Activated CD8-positive, alpha-beta T cell treated with anti-CD3 and anti-CD28 coated beads for 36 hours (primary cell): ENCODE results near the gene MKS1. TPM values are rescaled to one million over a fixed set of nuclear protein-coding genes. Genes with fewer than 3 reads are reported as not detected.

Source experiments
- ATAC-seq: fragments of 200-7000 bp; cut with Tn5 transposase; one replicate; pipeline ENCODE4 v1.10.0; 2021; ENCODE audit warnings: mild to moderate bottlenecking, moderate library complexity
- CTCF ChIA-PET: fragments of 350-600 bp; sonication (Branson Sonifier 250); formaldehyde crosslinking; loops from one replicate; lab custom pipeline; 2021; ENCODE audit warnings: antibody characterized with exemption; lab: Charles Lee
- POLR2A ChIA-PET: fragments of 350-600 bp; sonication (Branson Sonifier 250); formaldehyde crosslinking; loops from one replicate; lab custom pipeline; 2021; ENCODE audit warnings: antibody characterized with exemption; lab: Charles Lee
- DNase-seq: peaks from one replicate; pipeline ENCODE4 v3.0.0-alpha.2; 2020
- H3K27ac Mint-ChIP-seq: one replicate; pipeline ENCODE4 v1.8.0; 2021; ENCODE audit warnings: mild to moderate bottlenecking, mixed read lengths
- H3K27me3 Mint-ChIP-seq: one replicate; pipeline ENCODE4 v1.8.0; 2021; ENCODE audit warnings: mixed read lengths
- H3K36me3 Mint-ChIP-seq: one replicate; pipeline ENCODE4 v1.8.0; 2021; ENCODE audit warnings: low read depth, mixed read lengths
- H3K4me1 Mint-ChIP-seq: one replicate; pipeline ENCODE4 v1.8.0; 2021; ENCODE audit warnings: low read depth, mixed read lengths
- H3K4me3 Mint-ChIP-seq: one replicate; pipeline ENCODE4 v1.8.0; 2021; ENCODE audit warnings: mild to moderate bottlenecking, moderate library complexity, mixed read lengths
- H3K9me3 Mint-ChIP-seq: one replicate; pipeline ENCODE4 v1.8.0; 2021; ENCODE audit warnings: mixed read lengths
- CTCF ChIP-seq: fragments of 200-600 bp; IDR thresholded peaks from one replicate; pipeline ENCODE4 v1.8.0; 2022; ENCODE audit warnings: antibody characterized with exemption, mild to moderate bottlenecking
- intact Hi-C: fragments of 100-400 bp; cut with micrococcal nuclease; formaldehyde crosslinking; loops from one replicate; pipeline ENCODE4 v1.10.0; 2022
- total RNA-seq, 2 experiments: library from RNA; stranded (reverse); gene quantifications; one replicate each; pipeline ENCODE4 v1.2.3, GENCODE V29; 2021

MKS1 gene
- total RNA-seq, 2 experiments from 2014 or later = 20.7 to 24.8 TPM

DNA sequence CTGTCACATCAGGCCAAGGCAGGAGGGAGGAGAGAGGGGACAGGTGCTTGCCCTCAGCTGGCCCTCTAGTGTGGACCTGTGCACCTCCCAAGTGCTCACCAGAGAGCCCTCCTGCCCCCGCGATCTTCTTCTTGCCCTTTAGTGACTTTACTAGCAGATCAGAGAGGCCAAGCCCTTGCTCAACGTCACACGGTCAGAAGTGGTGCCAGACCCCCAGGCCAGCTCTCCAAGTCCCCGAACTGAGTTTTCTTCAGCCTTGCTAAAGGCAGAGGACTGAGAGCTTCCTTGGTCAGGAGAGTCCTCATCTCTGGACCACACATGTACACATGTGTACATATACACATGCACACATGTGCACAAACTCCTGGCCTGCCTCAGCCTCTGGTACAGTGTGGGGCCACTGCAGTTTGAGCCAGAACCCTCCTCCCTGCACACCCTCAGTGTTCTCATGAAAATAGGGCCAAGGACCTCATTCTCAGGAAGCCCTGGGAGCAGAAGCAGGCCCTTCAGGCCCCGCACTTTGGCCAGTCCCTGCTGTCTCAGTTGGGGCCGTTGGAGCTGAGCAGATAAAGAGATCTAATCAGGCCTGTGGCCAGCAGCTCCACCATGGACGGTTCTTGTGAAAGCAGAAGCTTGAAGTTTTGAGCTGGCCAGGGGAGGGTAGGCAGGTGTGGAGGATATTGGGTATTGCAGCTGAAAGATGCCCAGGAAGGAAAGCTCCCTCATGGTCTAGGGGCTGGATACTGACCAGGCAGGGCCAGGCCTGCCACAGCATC is 33.9 kb downstream of the MKS1 start:
- no peak for TF ChIP-seq CTCF
- ATAC-seq (no peak), DNase-seq (no peak)
- intact Hi-C loops = no loop called here
- ChIA-PET POLR2A (no interaction called here), CTCF (interaction anchor here (1.1 to 1.3 kb wide), 2 partner anchors 13 to 14 kb away, joined by 4 to 6 read pairs; no protein-coding TSS in a partner anchor)
- no peaks in the 10 kb centered on the region for H3K4me1 Mint-ChIP-seq
- H3K27me3 Mint-ChIP-seq = peaks cover 6% of the 10 kb centered on the region
- no peaks in the 10 kb centered on the region for H3K9me3 Mint-ChIP-seq
- no peaks in the 10 kb centered on the region for H3K36me3 Mint-ChIP-seq
- no peak overlapping the region for H3K4me3 Mint-ChIP-seq
- H3K27ac Mint-ChIP-seq = no peak overlapping the region

GRCh38 chr17:58184308-58184985 is 34.6 kb downstream of the MKS1 start:
- ATAC-seq (no peak), DNase-seq (no peak)
- no peaks in the 10 kb centered on the region for H3K36me3 Mint-ChIP-seq
- H3K9me3 Mint-ChIP-seq = no peaks in the 10 kb centered on the region
- H3K4me1 Mint-ChIP-seq = no peaks in the 10 kb centered on the region
- ChIA-PET POLR2A (no interaction called here), CTCF (interaction anchor here (1.1 kb wide), 1 partner anchor 14 kb away, joined by 4 read pairs; no protein-coding TSS in a partner anchor)
- intact Hi-C loops = no loop called here
- H3K4me3 Mint-ChIP-seq = no peak overlapping the region
- no peaks in the 10 kb centered on the region for H3K27me3 Mint-ChIP-seq
- TF ChIP-seq CTCF = no peak
- H3K27ac Mint-ChIP-seq = no peak overlapping the region

GRCh38 chr17:58183514-58183913 is 35.5 kb downstream of the MKS1 start:
- H3K9me3 Mint-ChIP-seq = no peaks in the 10 kb centered on the region
- H3K27ac Mint-ChIP-seq = no peak overlapping the region
- H3K4me3 Mint-ChIP-seq = no peak overlapping the region
- POLR2A ChIA-PET = no interaction called here
- intact Hi-C loops = no loop called here
- H3K27me3 Mint-ChIP-seq = no peaks in the 10 kb centered on the region
- H3K4me1 Mint-ChIP-seq = no peaks in the 10 kb centered on the region
- no peak for TF ChIP-seq CTCF
- CTCF ChIA-PET = no interaction called here
- DNase-seq (no peak), ATAC-seq (no peak)
- no peaks in the 10 kb centered on the region for H3K36me3 Mint-ChIP-seq

DNA sequence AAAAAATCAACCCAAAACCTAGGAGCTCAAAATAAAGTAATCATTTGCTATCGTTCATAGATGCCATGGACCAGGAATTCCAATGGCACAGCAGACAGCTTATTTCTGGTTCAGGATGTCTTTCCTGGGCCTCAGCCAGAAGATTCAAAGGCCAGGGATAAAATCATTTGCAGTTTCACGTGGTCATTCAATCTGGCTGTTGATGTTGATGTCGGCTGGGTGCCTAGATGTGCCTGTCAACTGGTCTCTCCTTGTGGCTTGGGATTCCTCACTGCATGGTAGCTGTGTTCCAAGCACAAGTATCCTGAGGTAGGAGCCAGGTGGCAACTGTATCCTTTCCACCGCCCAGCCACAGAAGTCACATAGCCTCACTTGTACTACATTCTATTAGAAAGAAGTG is 37.3 kb downstream of the MKS1 start:
- Mint-ChIP-seq H3K27ac (no peak overlapping the region), H3K9me3 (no peaks in the 10 kb centered on the region), H3K4me1 (no peaks in the 10 kb centered on the region), H3K27me3 (no peaks in the 10 kb centered on the region), H3K36me3 (no peaks in the 10 kb centered on the region), H3K4me3 (no peak overlapping the region)
- no peak for TF ChIP-seq CTCF
- intact Hi-C loops = no loop called here
- POLR2A ChIA-PET = interaction anchor here (0.8 kb wide), 1 partner anchor 44 kb away, joined by 3 read pairs; no protein-coding TSS in a partner anchor
- ATAC-seq = no peak
- no peak for DNase-seq
- CTCF ChIA-PET = interaction anchor here (1.6 kb wide), 1 partner anchor 10 kb away, joined by 9 read pairs; no protein-coding TSS in a partner anchor

GRCh38 chr17:58176200-58176599 is 42.9 kb downstream of the MKS1 start:
- no peak for ATAC-seq
- H3K4me1 Mint-ChIP-seq = peaks cover 15% of the 10 kb centered on the region
- H3K27ac Mint-ChIP-seq = no peak overlapping the region
- H3K27me3 Mint-ChIP-seq = no peaks in the 10 kb centered on the region
- TF ChIP-seq CTCF = no peak
- POLR2A ChIA-PET = interaction anchor here (1.0 to 2.2 kb wide), 2 partner anchors 11 to 48 kb away, joined by 3 to 4 read pairs; no protein-coding TSS in a partner anchor
- no peaks in the 10 kb centered on the region for H3K36me3 Mint-ChIP-seq
- no peak for DNase-seq
- intact Hi-C loops = no loop called here
- H3K9me3 Mint-ChIP-seq = no peaks in the 10 kb centered on the region
- no peak overlapping the region for H3K4me3 Mint-ChIP-seq
- CTCF ChIA-PET = interaction anchor here (0.5 kb wide), 1 partner anchor 356 kb away, joined by 3 read pairs; no protein-coding TSS in a partner anchor
